ENCODE measurements around the gene SORL1-AS1.

- TF ChIP-seq CTCF (conservative IDR thresholded peaks at IDR 0.05; ENCODE audit: low read depth, low read length): no peak
- TF ChIP-seq SMC3 (IDR thresholded peaks at IDR 0.05; ENCODE audit: low read depth, low read length): no peak
- no peak for TF ChIP-seq RAD21 (IDR thresholded peaks at IDR 0.05; ENCODE audit: low read length)
- TF ChIP-seq RCOR1 (IDR thresholded peaks at IDR 0.05; ENCODE audit: insufficient replicate concordance, low read length): no peak
- TF ChIP-seq ELK1 (IDR thresholded peaks at IDR 0.05; ENCODE audit: borderline replicate concordance, low read depth, low read length): no peak
- TF ChIP-seq MAZ (IDR thresholded peaks at IDR 0.05; ENCODE audit: borderline replicate concordance, low read depth, low read length): no peak
- no peak for TF ChIP-seq BHLHE40 (IDR thresholded peaks at IDR 0.05; ENCODE audit: low read depth, low read length)
- TF ChIP-seq POLR2A (IDR thresholded peaks at IDR 0.05; ENCODE audit: low read depth, low read length): no peak
- TF ChIP-seq MAFK (IDR thresholded peaks at IDR 0.05; ENCODE audit: low read depth, low read length): no peak
- no peak for TF ChIP-seq MXI1 (IDR thresholded peaks at IDR 0.05; ENCODE audit: borderline replicate concordance, low read depth, low read length)
Measured at GRCh38 chr11:121412000-121412587, 40.7 kb downstream of the SORL1-AS1 start.

Data from IMR-90 (cell line).